HG03378 (cell line): ENCODE measurements around the gene EGFR.
A peak's percentile ranks its signal among the peaks of the same experiment; 100 is the strongest.

Experiments used
- ATAC-seq: cut with Tn5 transposase; IDR thresholded peaks from one replicate; pipeline ENCODE4 v1.9.1; 2021; ENCODE audit warnings: mild to moderate bottlenecking, moderate library complexity; ENCODE audit not compliant: unreplicated experiment

Gene EGFR

DNA sequence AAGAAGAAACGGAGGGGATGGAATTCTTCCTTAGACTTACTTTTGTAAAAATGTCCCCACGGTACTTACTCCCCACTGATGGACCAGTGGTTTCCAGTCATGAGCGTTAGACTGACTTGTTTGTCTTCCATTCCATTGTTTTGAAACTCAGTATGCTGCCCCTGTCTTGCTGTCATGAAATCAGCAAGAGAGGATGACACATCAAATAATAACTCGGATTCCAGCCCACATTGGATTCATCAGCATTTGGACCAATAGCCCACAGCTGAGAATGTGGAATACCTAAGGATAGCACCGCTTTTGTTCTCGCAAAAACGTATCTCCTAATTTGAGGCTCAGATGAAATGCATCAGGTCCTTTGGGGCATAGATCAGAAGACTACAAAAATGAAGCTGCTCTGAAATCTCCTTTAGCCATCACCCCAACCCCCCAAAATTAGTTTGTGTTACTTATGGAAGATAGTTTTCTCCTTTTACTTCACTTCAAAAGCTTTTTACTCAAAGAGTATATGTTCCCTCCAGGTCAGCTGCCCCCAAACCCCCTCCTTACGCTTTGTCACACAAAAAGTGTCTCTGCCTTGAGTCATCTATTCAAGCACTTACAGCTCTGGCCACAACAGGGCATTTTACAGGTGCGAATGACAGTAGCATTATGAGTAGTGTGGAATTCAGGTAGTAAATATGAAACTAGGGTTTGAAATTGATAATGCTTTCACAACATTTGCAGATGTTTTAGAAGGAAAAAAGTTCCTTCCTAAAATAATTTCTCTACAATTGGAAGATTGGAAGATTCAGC is 187.6 kb downstream of the EGFR start:
- peak; percentile 53 for ATAC-seq

DNA sequence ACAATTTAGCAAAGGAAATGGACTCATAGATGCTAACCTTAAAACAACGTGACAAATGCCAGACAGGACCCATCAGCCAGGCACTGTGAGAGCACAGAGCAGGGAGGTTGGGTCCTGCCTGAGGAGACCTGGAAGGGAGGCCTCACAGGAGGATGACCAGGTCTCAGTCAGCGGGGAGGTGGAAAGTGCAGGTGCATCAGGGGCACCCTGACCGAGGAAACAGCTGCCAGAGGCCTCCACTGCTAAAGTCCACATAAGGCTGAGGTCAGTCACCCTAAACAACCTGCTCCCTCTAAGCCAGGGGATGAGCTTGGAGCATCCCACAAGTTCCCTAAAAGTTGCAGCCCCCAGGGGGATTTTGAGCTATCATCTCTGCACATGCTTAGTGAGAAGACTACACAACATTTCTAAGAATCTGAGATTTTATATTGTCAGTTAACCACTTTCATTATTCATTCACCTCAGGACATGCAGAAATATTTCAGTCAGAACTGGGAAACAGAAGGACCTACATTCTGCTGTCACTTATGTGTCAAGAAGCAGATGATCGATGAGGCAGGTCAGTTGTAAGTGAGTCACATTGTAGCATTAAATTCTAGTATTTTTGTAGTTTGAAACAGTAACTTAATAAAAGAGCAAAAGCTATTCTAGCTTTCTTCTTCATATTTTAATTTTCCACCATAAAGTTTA is 188.8 kb downstream of the EGFR start:
- ATAC-seq = no peak

DNA sequence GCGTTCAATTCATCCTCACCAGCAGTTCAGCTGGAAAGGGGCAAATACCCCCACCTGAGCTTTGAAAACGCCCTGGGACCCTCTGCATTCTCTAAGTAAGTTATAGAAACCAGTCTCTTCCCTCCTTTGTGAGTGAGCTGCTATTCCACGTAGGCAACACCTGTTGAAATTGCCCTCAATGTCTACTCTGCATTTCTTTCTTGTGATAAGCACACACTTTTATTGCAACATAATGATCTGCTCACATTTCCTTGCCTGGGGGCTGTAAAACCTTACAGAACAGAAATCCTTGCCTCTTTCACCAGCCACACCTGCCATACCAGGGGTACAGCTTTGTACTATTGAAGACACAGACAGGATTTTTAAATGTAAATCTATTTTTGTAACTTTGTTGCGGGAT is 190.5 kb downstream of the EGFR start:
- ATAC-seq = no peak

DNA sequence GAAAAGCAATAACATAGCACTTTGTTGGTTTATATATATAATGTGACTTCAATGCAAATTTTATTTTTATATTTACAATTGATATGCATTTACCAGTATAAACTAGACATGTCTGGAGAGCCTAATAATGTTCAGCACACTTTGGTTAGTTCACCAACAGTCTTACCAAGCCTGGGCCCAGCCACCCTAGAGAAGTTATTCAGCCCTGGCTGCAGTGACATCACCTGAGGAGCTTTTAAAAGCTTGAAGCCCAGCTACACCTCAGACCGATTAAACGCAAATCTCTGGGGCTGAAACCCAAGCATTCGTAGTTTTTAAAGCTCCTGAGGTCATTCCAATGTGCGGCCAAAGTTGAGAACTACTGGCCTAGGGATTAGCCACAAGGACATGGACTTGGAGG is 191.4 kb downstream of the EGFR start:
- ATAC-seq = no peak

DNA sequence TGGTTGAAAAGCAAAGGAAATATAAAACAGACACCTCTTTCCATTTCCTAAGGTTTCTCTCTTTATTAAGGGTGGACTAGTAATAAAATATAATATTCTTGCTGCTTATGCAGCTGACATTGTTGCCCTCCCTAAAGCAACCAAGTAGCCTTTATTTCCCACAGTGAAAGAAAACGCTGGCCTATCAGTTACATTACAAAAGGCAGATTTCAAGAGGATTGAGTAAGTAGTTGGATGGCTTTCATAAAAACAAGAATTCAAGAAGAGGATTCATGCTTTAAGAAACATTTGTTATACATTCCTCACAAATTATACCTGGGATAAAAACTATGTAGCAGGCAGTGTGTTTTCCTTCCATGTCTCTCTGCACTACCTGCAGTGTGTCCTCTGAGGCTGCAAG is 191.9 kb downstream of the EGFR start:
- ATAC-seq = no peak

DNA sequence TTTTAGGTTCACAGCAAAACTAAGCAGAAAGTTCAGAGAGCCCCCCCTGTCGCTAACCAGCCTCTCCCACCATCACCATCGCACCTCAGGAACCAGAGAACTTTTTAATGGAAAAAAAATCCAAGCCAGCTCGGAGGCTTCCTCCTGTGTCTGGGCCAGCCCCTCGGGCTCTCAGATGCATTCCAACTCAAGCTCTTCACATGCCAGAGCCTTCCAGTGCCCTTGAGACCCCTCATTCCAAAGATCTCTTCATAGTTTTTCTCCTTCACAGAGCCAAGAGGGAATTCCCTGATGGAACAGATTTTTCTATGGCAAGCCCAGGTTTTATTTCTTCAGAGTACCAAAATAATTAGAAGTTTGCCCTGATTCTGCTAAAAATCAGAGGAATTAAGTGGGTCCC is 192.9 kb downstream of the EGFR start:
- no peak for ATAC-seq

DNA sequence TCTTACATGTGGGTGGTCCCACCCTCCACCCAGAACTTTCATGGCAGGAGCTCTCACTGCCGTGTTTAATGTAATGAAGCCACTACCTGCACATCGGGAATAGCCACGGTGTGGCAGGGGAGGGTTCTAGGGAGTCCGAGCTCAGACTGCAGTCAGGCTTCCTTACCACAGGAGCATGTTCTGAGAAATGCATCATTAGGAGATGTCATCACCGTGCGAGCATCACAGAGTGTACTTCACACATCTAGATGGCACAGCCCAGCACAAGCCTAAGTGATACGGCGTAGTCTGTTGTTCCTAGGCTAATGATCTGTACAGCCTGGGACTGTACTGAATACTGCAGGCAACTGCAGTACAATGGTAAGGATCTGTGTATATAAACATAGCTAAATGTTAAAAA is 193.4 kb downstream of the EGFR start:
- ATAC-seq = no peak

DNA sequence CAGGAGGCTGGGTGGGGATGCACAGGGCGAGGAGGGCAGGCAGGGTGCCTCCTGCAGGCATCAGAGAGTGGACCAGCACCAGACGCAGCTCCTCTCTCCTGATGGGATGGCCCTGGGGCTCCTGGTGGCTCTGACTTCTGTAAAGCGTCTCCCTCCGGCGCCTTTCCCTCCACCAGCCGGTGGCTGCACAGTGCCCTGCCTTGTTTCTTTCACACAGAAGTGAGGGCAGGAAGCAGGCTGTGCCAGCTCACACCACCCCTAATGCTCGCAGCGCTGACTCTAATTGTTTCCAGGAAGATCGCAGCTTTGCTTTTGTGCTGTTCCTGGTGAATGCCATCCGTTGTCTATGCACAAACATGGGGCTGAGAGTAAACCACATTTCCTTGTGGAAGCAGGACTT is 194.0 kb downstream of the EGFR start:
- no peak for ATAC-seq

DNA sequence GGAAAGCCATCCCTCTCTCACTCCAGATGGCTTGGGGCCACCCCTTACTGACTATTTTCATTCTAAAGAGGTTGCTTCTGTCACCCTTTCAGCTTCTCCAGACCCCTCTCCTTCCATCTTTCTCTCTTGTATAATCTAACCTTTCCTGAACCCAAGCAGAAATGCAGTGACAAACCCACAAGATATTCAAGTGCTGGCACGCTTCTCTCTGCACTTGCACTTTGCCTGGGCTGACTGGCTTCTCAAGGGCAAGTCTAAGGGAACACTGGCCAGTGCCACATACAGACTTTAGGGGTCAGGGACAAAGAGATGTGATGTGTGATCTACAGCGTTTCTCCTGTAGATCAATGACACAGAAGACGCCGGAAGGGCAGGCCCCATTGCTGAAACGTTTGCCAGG is 195.9 kb downstream of the EGFR start:
- ATAC-seq = no peak

DNA sequence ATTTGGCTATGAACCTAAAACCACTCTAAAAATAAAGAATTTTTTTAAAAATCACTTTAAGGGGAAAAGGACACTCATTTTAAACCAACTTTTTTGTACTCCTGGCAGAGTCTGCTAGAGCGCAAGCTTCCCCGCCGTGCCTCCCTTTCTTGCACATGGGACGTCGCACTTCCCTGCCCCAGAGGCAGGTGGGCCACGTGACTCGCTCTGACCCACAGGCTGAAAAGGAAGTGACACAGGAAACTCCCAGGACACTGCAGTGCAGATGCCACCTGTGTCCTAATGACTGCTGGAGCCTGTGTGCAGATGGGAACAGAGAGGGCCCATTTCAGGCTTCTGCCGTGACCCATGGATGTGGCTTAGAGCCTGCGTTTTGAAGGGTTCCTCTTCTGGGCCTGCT is 204.2 kb downstream of the EGFR start:
- ATAC-seq = no peak

DNA sequence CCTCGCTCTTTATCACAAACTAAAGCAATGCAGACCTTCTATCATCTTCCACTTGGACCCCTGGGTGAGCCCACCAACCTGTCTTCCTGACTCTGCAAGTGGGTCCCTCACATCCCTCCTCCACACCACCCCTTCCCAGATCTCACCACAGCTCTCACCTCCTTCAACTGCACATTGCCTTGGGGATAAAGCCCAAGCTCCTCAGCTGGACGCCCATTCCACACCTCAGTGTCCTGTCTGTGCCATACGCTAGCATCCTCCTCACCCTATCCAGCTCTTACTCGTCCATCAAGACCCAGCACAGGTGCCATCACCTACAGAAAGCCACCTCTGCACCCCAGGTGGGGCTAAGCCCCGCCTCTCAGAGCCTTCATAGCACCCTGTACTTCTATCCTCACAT is 205.3 kb downstream of the EGFR start:
- ATAC-seq = no peak

DNA sequence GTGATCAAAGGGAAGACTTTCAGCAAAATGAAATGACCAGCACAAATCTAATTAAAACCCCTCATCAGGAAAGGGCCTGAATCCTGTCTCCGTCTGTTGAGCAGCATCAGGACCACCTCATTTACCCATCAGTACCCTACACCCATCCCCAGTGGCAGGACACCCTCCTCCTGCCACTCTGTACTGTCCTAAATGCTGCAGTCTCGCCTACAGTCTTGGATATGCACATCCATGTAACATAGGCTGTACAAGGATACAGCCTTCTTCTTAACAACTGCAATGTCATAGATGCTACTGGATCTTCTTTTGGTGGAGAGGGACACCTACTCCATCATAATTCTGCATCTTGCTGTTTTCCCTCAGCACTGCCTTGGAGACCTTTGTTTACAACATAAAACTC is 206.0 kb downstream of the EGFR start:
- ATAC-seq = no peak

DNA sequence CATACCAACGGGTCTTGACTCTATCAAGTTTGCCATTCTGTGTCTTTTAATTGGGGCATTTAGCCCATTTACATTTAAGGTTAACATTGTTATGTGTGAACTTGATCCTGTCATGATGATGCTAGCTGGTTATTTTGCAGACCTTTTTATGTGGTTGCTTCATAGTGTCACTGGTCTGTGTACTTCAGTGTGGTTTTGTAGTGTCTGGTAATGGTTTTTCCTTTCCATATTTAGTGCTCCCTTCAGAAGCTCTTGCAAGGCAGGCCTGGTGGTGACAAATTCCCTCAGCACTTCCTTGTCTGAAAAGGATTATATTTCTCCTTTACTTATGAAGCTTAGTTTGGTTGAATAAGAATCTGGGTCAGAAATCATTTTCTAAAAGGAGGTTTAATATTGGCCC is 211.2 kb downstream of the EGFR start:
- no peak for ATAC-seq

DNA sequence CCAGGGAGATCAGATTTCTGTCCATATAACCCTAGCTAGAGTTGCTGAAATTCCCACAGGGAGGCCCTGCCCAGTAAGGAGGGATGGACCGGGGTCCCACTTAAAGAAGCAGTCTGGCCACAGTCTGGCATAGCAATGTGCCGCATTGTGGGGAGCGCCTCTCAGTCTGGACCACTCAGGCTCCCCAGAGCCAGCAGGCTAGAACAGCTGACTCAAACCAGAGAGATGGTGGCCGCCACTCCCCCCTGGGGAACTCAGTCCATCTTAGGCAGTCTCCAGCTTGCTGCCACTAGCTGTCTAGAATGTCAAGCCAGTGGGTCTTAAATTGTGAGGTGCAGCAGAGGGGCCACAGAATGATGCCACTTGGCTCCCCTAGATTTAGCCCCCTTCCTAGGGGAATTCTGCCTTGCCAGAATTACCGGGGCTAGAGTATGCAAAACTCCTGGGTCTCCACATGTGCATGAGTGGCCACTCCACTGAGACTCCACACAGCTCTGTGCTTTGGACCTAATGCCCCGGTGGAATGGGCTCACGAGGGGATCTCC is 213.0 kb downstream of the EGFR start:
- ATAC-seq = no peak

DNA sequence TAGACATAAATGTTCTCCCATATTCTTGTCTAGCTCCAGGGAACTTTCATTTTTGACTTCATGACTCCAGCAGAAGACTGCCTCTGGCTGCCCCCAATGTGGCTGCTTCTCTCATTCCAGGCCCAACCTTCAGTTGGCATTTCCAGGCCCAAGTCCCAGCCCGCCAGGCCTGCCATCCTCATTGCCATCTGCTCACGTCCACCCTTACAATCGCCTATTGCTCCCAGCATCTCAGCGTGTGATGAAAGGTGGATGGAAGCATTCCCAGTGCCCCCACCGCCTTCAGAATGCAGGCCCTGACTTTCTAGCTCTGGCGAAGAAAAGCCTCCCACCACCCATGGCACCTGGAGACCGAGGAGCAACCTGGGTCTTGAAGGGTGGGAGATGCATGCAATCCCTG is 214.2 kb downstream of the EGFR start:
- no peak for ATAC-seq

DNA sequence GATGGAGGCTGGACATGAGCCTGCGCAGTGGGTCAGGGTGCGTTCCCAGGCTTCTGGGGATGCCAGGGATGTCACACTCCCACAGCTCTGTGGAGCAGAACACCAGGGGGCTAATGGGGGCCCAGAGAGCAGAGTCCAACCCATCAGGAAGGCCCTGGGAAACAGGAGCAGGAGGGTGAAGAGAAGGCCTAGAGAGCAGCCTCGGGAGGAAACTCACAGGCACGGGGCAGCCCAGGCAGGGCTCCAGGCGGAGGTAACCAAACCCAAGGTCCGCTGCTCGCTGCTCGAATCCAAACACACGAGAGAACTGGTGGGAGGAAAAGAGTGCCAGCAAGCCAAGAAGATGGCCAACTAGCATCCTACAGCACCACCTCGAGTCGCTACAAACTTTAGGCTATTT is 215.6 kb downstream of the EGFR start:
- no peak for ATAC-seq

DNA sequence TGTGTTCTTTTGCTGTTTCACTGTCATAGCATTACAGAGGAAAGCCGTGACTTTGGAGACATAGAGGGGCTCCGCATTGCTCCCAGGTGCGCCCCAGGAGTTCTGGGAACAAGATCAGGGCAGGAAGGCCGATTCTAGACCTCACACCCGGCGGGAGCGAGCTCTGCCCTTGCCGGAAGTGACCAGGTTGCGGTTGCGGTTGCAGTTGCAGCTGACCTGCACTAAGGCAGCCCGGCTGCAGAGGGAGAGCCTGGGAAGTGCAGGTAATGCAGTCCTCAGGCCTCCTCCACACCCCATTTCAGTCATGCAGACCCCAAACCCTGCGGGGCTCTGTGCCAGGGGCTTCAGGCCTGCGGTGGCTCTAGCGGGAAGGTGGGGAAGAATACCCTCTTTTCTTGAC is 216.3 kb downstream of the EGFR start:
- ATAC-seq = no peak

DNA sequence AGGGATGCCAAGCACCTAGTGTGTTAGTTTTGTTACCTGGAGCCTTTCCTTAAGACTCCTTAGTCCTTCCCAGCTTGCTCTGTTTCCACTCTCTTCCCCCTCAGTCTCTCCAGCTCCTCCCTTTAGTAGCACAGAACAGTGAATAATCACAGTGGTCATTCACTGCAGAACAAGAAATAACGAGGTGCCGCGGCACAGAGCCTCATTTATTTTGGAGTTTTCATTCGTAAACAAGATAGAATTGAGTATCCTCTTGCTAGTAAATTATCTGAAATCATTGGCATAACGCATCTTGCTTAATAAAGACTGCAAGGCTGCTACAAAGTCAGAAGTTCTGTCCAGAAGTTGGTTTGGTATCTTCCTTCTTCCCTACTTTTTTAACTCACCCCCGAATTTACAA is 217.0 kb downstream of the EGFR start:
- no peak for ATAC-seq

DNA sequence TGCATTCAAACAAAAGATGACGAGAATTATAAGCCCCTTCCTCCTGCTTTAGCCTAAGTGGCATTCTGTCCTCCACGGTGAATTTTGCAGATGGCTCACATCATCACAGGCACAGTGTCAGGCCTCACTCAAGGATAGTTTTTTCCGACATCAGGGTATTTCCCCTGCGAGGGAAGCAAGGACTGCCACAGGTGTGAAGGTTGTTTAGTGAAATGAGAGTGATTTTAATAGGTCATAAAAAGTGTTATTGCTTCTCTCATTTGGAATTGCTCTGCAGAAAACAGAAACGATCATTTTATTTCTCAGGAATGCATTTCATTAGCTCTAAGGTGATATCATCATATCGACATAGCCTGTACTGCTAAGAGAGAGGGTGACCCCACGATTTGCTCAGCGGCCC is 217.7 kb downstream of the EGFR start:
- ATAC-seq = no peak

DNA sequence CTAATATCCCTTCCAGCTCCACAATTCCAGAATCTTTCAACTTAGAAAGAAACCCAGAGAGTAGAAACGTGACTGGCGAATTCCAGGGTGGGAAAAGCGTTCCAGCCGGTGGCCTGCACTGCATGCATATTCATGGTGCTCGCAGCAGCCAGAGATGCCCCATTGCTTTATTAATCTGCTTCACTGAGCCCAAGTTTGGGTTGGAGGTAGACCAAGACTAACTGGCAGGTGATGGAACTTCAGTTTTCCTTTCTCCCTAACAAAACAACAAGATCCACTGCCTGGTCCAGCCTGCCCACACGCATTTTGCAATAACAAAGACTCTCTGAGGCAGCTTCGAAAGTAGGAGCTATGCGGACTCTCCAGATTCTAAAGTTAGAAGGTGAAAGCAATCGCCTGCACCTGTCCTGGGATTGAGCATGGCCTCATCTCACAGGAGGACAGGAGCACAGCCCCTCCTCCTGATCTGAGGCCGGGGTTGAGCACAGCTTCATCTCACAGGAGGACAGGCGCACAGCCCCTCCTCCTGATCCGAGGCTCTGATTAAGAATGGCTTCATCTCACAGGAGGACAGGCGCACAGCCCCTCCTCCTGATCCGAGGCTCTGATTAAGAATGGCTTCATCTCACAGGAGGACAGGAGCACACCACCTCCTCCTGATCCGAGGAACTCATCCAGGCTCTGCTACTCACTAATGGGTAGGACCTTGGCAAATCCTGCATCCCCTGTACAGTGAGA is 218.5 kb downstream of the EGFR start:
- no peak for ATAC-seq

DNA sequence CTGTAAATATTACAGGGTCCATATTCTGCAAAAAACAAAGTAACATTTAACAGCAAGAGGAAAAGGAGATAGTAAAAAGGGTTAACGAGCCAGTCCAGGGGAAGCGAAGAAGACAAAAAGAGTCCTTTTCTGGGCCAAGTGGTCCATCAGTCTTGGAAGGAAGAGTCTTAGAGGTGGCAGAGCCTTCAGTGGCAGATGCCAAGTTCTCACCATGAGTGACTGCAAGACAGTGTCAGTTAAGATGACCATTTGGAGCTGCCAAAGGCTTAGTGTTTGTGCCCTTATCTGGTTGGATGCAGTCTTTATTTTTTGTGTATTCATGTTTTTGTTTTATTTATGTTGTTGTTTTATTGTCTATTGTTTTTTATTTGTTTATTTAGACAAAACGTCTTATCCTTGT is 220.6 kb downstream of the EGFR start:
- no peak for ATAC-seq
